Measurements from ENCODE around the gene SORBS2. TPM values are rescaled to one million over a fixed set of nuclear protein-coding genes. Genes with fewer than 3 reads are reported as not detected.
"Not testable (repeated sequence)": the region's sequence is repeated elsewhere in the genome, so short reads cannot be mapped to it uniquely, and the experiment has no call there.

SORBS2 gene
- total RNA-seq, 1 donor from 2014 or later: 828 TPM

DNA sequence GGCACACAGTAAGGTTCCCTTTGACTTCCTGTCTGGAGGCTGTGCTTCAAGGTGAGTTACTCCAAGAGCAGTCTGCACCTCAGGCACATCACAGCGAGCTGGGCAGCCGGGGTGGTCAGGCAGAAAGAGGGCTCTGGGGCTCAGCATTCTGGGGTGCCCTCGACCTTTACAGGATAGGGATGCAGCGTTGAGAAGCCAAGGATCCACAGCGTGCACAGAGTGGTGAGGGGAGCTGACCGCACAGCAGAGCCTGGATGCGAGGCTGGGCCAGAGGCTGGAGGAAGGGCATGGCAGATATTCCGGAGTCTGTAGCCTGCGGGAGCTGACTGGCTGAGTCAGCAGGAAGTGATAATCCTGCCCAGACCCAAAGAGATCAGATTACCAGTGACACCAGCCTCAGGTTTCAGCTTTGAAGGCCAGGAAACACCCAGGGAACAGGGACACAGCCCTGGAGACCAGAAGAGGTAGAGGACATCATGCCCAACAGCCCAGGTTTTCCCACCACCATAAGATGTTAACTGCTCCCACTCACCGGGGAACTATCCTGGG, 238.3 kb downstream of the SORBS2 start:
- no peak for DNase-seq (ENCODE audit: missing footprints)
- intact Hi-C loops (cut with DNase I): no loop called here
- peak; percentile 21 for ATAC-seq

DNA sequence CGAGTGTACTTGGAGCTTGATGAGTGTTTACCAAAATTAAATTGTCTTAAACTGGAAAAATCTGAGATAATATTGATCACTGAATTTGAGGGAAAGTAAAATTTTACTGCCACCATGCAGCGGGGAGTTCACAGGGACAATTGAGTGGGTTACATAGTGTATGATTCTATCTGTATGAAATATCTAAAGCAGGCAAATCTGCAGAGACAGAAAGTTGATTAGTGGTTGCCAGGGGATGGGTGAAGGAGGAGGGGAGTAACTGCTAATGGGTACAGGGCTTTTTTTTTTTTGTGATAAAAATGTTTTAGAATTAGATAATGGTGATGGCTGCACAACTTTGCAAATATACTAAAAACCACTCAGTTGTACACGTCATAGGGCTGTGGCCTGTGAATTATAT, 241.3 kb downstream of the SORBS2 start:
- ATAC-seq (no peak), DNase-seq (ENCODE audit: missing footprints) (no peak)
- intact Hi-C loops (cut with DNase I): no loop called here

DNA sequence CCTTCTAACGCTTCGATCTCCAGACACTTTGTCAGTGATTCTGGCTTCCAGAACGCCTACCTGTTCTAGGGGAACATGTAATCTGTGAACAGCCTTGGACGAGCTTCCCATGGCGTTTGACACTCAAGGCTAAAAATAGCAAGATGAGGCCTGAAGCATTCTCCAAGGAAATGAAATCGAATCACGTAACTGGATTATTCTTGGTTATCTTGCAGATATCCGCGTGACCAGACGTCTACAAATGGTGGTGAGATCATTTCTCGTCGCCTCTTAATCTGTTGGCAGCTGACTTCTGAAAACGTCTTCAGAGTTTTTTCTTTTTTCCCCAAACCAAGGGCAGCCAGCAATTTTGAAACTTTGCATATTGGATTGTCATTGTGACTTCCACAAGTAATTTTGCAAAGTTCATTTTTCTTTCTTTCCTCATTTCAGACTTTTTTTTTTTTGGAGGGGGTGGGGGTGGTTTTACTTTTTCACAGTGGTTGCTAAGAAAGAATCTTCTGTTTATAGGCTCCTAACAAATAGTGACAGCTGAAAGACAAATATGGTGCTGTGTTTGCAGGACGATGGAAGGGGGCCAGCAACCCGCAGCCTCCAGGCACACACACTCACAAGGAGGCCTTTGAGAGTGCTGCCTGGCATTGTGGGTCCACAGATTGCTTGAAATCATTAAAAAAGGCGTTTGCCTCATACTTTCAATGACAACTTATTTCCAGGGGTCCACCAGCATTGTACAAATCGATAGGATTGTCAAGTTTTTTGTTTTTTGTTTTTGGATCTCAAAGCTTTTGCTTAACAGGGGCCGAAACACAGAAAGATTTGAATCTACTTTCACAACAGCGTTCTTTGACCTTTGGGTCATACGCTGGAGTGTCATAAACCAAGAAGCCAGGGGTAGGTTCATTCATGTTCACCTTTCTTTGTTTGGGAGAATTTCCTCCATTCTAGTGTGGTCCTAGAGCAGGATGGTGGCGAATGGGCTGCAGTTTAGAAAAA, 244.3 kb downstream of the SORBS2 start:
- peak; percentile 83 for ATAC-seq
- DNase-seq (ENCODE audit: missing footprints): peak; percentile 78
- intact Hi-C loops (cut with DNase I): loop anchor here (1.0 to 2.0 kb wide), 3 partner anchors 26 to 96 kb away; partner anchors contain the start of genes CCDC110 and PDLIM3

DNA sequence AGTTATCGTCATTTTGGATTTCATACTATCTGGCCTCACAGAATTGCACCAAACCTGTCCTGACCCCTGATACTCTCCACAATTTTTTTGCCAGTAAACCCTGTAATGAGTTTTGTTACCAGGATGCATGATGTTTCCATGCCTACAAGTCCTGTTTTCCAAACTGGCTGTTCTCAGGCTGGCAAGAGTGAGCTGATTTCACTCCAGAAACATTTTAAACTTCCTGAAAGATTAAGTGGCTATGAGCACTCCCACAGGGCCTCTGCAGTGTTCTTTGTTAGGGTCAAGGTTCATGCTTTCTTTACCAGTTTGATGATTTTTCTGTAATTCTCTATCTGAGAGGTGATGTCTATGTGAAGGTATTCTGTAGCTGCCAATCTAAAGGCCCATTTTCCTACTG, 245.0 kb downstream of the SORBS2 start:
- ATAC-seq: peak; percentile 85
- no peak for DNase-seq (ENCODE audit: missing footprints)
- intact Hi-C loops (cut with DNase I): loop anchor here (1.0 to 2.0 kb wide), 3 partner anchors 26 to 96 kb away; partner anchors contain the start of genes CCDC110 and PDLIM3

DNA sequence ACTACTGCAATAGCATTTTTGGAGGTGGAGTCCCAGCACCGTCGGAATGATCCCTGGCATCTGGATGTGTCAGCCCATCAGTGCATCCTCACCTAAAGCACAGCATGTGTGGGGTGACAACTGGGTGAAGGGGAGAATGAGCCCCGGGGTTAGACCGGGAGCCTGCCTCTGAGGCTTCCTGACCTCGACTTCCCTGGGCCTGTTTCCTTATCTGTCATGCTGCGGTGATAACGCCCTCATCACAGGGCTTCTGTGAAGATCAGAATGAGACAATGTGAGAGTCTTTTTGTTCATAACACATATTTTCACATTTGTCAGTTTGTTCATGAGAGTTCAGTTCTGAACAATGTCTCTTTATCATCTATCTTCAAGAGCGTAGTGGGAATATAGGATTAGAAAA, 245.6 kb downstream of the SORBS2 start:
- intact Hi-C loops (cut with DNase I): loop anchor here (2.0 kb wide), 1 partner anchor 32 kb away; the partner anchor contains the start of gene PDLIM3
- peak; percentile 59 for ATAC-seq
- no peak for DNase-seq (ENCODE audit: missing footprints)

DNA sequence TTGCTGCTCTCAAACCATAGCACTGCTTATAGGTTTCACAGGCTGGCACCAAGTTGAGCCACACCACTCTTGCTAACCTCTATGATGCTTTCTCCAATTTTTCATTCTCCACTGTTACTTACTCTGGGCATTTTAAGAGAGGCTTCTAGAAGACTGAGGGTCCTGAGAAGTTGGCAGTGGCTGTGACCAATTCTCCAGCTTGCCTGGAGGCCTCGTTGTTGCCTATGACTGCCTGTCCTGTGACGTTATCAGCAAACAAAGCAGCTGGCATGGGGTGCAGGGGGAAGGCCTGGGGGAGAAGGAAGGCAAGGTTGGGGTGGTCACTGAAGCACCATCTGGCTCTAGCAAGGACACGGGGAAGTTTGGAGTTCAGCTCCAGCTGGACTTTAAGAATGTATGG, 246.3 kb downstream of the SORBS2 start:
- ATAC-seq: no peak
- no peak for DNase-seq (ENCODE audit: missing footprints)
- intact Hi-C loops (cut with DNase I): loop anchor here (2.0 kb wide), 1 partner anchor 31 kb away; the partner anchor contains the start of gene PDLIM3

DNA sequence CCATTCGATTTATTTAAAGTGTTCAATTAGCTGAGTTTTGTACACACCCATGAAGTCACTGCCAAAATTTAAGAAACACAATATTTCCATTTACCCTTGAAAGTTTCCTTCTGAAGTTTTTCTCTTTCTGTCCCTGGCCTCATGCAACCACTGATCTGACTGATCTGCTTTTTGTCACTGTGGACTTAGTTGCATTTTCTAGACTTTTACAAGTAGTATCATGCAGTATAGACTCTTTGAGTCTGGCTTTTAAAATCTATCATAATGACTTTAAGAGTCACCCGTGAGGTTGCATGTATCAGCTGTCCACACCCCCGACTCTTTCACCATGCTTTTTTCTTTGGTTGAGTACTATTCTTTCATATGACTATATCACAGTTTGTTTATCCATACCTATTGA, 247.6 kb downstream of the SORBS2 start:
- no peak for DNase-seq (ENCODE audit: missing footprints)
- ATAC-seq: no peak
- intact Hi-C loops (cut with DNase I): no loop called here

DNA sequence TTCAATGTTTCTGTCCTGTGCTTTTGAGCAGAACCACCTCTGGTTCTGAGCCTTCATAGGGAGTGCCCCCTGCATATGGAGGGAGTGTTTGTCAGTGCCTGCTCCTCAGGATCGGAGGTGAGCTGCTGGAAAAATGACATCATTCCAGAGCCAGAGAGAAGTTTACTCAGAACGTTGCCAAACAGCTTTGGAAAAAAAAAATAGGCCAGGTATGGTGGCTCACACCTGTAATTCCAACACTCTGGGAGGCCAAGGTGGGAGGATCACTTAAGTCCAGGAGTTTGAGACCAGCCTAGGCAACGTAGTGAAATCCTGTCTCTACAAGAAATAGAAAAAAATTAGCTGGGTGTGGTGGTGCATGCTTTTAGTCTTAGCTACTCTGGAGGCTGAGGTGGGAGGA, 249.5 kb downstream of the SORBS2 start:
- no peak for DNase-seq (ENCODE audit: missing footprints)
- ATAC-seq: no peak
- intact Hi-C loops (cut with DNase I): no loop called here

DNA sequence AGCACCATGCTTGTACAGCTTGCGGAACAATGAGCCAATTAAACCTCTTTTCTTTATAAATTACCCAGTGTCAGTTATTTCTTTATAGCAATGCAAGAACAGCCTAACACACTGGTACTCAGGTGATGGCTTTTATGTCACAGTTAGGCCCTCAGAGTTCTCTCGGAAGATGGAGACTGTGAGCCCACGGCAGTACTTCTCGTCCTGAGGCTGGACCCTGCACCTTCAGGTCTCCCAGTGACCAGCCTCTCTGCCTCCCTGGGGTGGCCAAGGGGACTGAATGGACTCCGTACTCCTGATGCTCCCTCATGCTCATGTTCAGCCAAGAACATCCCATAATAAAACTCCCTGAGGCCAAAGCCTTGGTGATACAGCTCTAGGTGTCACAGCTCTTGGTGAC, 251.7 kb downstream of the SORBS2 start:
- intact Hi-C loops (cut with DNase I): no loop called here
- ATAC-seq (no peak), DNase-seq (ENCODE audit: missing footprints) (no peak)

DNA sequence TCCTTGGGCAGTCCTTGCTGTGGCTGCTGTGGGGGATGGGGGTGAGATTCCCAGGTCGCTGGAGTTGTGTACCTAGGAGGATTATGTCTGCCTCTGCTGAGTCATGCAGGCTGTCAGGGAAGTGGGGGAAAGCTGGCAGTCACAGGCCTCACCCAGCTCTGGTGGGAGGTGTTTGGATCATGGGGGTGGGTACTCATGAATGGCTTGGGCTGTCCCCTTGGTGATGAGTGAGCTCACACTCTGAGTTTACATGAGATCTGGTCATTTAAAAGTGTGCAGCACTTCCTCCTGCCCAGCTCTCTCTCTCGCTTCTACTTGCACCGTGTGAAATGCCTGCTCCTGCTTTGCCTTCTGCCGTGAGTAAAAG, 252.1 kb downstream of the SORBS2 start:
- DNase-seq (ENCODE audit: missing footprints) (no peak), ATAC-seq (no peak)
- intact Hi-C loops (cut with DNase I): no loop called here

DNA sequence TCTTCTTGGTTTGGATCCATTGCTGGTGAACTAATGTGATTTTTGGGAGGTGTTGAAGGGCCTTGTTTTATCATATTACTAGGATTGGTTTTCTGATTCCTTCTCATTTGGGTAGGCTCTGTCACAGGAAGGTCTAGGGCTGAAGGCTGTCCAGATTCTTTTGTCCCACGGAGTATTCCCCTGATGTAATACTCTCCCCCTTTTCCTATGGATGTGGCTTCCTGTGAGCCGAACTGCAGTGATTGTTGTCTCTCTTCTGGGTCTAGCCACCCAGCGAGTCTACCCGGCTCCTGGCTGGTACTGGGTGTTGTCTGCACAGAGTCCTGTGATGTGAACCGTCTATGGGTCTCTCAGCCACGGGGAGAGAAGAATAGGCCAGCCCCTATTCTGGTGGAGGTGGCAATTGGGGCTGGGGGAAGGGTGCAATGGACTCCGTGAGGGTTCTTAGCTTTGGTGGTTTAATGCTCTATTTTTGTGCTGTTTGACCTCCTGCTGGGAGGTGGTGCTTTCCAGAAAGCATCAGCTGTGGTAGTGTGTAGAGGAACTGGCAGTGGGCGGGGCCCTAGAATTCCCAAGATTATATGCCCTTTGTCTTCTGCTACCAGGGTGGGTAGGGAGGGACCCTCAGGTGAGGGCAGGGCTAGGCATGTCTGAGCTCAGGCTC, 252.6 kb downstream of the SORBS2 start:
- DNase-seq (ENCODE audit: missing footprints); ATAC-seq; intact Hi-C loops (cut with DNase I): not testable (repeated sequence)

DNA sequence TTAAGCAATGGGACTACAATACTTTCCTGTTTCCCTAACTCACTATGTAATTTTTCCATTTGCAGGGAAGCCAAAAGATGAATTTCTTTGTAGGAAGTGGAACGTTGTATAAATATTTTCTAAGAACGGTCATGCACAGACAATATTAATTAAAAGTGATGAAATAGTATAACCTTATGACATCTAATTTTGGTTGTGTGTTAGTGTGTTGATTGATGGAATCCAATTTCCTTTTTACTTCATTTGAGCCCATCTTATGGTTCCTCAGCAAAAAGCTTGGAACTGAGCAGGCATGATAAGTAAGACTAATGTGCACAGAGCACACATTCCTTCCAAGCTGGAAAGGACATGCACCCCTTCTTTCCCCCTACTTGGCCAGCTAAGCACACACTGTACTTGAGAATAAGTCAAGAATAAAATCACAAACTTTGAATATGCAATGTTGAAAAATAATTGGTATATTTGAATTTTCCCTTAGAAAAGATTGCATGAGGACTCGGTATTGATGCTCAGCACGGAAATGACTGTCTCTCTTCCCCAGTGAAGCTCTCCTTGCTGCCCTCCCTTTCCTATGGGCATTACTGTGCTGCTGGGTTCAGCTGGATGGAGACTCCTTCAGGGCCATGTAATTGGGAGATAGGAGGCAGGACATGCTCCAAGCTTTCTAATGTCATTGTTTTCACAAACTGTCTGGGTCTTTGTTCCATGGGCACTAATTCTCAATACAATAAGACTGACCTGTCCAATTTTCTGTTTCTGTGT, 257.4 kb downstream of the SORBS2 start:
- ATAC-seq (peak; percentile 72), DNase-seq (ENCODE audit: missing footprints) (no peak)
- intact Hi-C loops (cut with DNase I): no loop called here

DNA sequence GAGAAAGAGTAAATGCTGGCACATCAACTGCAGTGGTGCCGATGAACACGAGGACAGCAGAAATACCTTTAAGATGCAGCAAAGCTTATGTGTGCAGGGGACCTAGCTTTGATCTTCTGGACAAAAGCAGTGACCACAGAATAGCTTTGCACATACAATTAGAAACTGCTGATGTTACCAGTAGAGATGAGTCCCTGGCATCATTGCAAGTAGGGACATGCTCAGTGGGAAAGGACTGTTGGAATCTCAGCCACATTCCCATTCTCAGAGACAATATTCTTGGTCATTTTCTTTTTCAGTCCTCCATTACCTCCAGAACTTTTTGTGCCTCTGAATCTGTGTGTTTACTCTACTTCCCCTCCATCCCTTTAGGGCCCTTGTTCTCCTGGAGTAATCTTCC, 259.7 kb downstream of the SORBS2 start:
- intact Hi-C loops (cut with DNase I): no loop called here
- ATAC-seq (no peak), DNase-seq (ENCODE audit: missing footprints) (no peak)

DNA sequence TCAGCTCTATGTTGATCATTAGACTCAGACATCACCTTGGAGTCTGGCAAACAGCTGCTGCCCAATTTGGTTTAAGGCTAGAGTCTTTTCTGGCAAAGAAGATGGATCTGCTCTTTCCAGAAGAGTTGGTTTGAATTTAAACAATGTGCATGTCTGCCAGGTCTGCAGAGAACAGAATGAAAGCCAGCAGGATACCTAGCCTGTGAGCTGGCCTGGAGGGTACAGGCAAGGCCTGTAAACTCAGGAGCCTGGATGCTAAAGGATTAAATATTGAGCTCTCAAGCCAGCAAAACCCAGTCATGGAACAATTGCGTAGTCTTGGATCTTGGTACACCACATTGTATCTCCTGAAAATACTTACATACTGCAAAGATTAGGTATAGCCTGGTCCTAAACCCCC, 261.1 kb downstream of the SORBS2 start:
- ATAC-seq (no peak), DNase-seq (ENCODE audit: missing footprints) (no peak)
- intact Hi-C loops (cut with DNase I): no loop called here

DNA sequence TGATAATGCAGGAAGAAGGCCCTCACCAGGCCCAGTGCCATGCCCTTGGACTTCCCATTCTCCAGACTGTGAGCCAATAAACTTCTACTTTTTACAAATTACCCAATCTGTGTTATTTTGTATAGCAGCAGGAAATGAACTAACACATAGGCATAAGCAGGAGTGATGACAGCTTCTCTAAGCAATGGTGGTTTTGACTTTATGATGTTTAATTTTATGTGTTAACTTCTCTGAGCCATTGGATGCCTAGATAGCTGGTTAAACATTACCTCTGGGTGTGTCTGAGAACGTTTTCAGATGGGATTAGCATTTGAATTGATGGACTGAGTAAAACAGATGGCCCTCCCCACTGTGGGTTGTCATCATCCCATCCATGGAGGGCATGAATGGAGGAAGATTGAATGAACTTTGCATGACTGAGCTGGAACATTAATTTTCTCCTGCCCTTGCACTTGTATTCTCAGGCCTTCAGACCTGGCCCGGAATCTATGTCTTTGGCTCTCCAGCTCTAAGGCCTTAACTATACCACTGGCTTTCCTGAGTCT, 262.8 kb downstream of the SORBS2 start:
- intact Hi-C loops (cut with DNase I): no loop called here
- DNase-seq (ENCODE audit: missing footprints) (no peak), ATAC-seq (no peak)

DNA sequence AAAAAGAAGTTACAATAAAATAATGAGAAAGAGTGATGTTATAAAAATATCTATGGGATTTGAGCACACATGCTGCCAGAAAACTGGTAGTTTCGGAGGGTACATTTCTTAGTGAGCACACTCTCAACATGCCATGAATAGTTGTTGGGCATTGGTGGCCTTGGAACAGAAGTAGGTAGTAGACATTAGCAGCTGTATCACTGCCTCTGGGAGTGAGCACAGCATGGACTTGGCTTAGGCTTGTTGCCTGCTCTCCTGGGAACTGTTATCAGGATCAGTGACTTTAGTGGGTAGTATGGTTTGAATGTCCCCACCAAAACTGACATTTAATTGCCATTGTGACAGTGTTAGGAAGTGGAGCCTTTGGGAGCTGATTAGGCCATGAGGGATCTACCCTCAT, 263.4 kb downstream of the SORBS2 start:
- DNase-seq (ENCODE audit: missing footprints) (no peak), ATAC-seq (no peak)
- intact Hi-C loops (cut with DNase I): no loop called here

DNA sequence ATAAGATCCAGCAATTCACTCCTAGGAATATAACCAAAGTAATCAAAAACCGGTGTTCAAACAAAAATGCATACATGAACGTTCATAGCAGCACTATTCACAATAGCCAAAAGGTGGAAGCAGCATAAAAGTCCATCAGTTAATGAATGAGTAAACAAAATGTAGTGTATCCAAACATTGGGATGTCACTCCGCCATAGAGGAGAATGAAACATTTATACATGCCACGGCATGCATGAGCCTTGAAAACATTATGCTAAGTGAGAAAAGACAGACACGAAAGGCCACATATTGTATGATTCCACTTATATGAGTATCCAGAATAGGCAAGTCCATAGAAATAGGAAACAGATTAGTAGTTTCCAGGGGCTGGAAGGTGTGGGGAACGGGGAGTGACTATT, 265.7 kb downstream of the SORBS2 start:
- DNase-seq (ENCODE audit: missing footprints): no peak
- ATAC-seq: no peak
- intact Hi-C loops (cut with DNase I): no loop called here

DNA sequence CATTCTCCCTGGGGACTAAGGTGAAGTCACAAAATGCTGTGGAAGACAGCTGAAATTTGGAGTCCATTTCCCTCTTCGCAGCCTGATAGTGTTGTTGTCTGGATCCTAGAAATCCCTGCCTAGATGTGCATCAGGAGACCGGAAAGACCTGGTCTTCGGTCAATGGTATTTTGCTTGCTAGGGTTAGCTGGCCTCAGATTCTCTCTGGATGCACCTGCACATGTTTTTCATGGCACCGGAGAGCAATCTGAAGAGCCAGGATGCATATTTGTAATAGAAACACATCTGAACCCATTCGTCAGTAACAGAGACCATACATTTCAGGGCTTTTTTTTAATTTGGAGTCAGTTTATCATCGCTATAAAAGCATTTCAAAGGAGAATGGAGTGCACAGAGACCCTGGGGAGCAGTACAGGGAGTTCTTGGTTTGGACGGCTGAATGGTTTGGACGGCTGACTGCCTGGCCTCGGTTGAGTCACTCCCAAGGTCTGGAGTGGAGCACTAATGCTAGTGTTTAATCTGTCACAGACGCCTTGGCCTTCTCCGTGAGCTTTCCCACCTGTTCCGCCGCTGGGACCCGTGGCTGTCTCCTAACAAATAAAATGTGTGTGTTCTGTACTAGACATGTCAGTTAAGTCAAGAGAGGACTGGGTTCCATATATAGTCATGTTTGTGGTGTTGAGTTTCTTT, 269.2 kb downstream of the SORBS2 start:
- ATAC-seq (peak; percentile 94), DNase-seq (ENCODE audit: missing footprints) (peak; percentile 84)
- intact Hi-C loops (cut with DNase I): no loop called here
